Measurements from ENCODE around the gene AUTS2.

AUTS2 gene

GRCh38 chr7:70700055-70700940 is 1102.0 kb downstream of the AUTS2 start:
- ChIA-PET CTCF (interaction anchor here (0.8 kb wide), 1 partner anchor 16 kb away, joined by 4 read pairs; no protein-coding TSS in a partner anchor), POLR2A (interaction anchor here (0.6 kb wide), 1 partner anchor 81 kb away, joined by 3 read pairs; no protein-coding TSS in a partner anchor)
- TF ChIP-seq BHLHE40 (IDR thresholded peaks at IDR 0.05; ENCODE audit: borderline replicate concordance), result no peak
- TF ChIP-seq NFRKB (IDR thresholded peaks at IDR 0.05), result no peak
- no peak for TF ChIP-seq LEF1 (IDR thresholded peaks at IDR 0.05; ENCODE audit: borderline replicate concordance)
- no peak for TF ChIP-seq ZNF384 (IDR thresholded peaks at IDR 0.05)
- no peak for TF ChIP-seq ELF4 (IDR thresholded peaks at IDR 0.05)
- no peak for TF ChIP-seq FOXK2 (IDR thresholded peaks at IDR 0.05)
- TF ChIP-seq HDGF (IDR thresholded peaks at IDR 0.05; ENCODE audit: borderline replicate concordance), result no peak
- TF ChIP-seq ARNT (IDR thresholded peaks at IDR 0.05), result no peak
- no peak for TF ChIP-seq FOXM1 (IDR thresholded peaks at IDR 0.05; ENCODE audit: borderline replicate concordance)
- TF ChIP-seq L3MBTL2 (conservative IDR thresholded peaks at IDR 0.05), result no peak
- no peak for TF ChIP-seq FOXA1 (IDR thresholded peaks at IDR 0.05)
- DNase-seq (ENCODE audit: extremely low spot score), result no peak

- DNase-seq (ENCODE audit: extremely low spot score), result peak; percentile 16
- POLR2A ChIA-PET, result interaction anchor here (0.6 kb wide), 1 partner anchor 80 kb away, joined by 3 read pairs; no protein-coding TSS in a partner anchor
- TF ChIP-seq ZNF384 (IDR thresholded peaks at IDR 0.05) (no peak), ELF4 (IDR thresholded peaks at IDR 0.05) (no peak), FOXM1 (IDR thresholded peaks at IDR 0.05; ENCODE audit: borderline replicate concordance) (no peak), SUZ12 (IDR thresholded peaks at IDR 0.05) (no peak), NFRKB (IDR thresholded peaks at IDR 0.05) (no peak), ARNT (IDR thresholded peaks at IDR 0.05) (no peak), HDGF (IDR thresholded peaks at IDR 0.05; ENCODE audit: borderline replicate concordance) (no peak), FOXK2 (IDR thresholded peaks at IDR 0.05) (no peak), BHLHE40 (IDR thresholded peaks at IDR 0.05; ENCODE audit: borderline replicate concordance) (no peak), TARDBP (IDR thresholded peaks at IDR 0.05) (no peak), SP1 (IDR thresholded peaks at IDR 0.05) (no peak), FOXA1 (IDR thresholded peaks at IDR 0.05) (no peak), PKNOX1 (IDR thresholded peaks at IDR 0.05) (no peak), L3MBTL2 (conservative IDR thresholded peaks at IDR 0.05) (no peak)
- CTCF ChIA-PET, result no interaction called here
Observed at GRCh38 chr7:70700941-70701425, 1102.7 kb downstream of the AUTS2 start.

- CTCF ChIA-PET, result no interaction called here
- TF ChIP-seq SUZ12 (IDR thresholded peaks at IDR 0.05), result no peak
- no peak for TF ChIP-seq TARDBP (IDR thresholded peaks at IDR 0.05)
- TF ChIP-seq ZNF384 (IDR thresholded peaks at IDR 0.05), result no peak
- no peak for TF ChIP-seq BHLHE40 (IDR thresholded peaks at IDR 0.05; ENCODE audit: borderline replicate concordance)
- TF ChIP-seq LEF1 (IDR thresholded peaks at IDR 0.05; ENCODE audit: borderline replicate concordance), result no peak
- TF ChIP-seq CTBP1 (IDR thresholded peaks at IDR 0.05; ENCODE audit: borderline replicate concordance), result no peak
- POLR2A ChIA-PET, result no interaction called here
- DNase-seq (ENCODE audit: extremely low spot score), result no peak
Observed at GRCh38 chr7:70701477-70701876, 1103.2 kb downstream of the AUTS2 start.

GRCh38 chr7:70701991-70702390 is 1103.7 kb downstream of the AUTS2 start:
- CTCF ChIA-PET, result no interaction called here
- no peak for DNase-seq (ENCODE audit: extremely low spot score)
- TF ChIP-seq FOXK2 (IDR thresholded peaks at IDR 0.05) (no peak), HDGF (IDR thresholded peaks at IDR 0.05; ENCODE audit: borderline replicate concordance) (no peak), FOXM1 (IDR thresholded peaks at IDR 0.05; ENCODE audit: borderline replicate concordance) (no peak), ELF4 (IDR thresholded peaks at IDR 0.05) (no peak), TARDBP (IDR thresholded peaks at IDR 0.05) (no peak)
- POLR2A ChIA-PET, result no interaction called here

GRCh38 chr7:70703785-70704184 is 1105.5 kb downstream of the AUTS2 start:
- ChIA-PET POLR2A (no interaction called here), CTCF (interaction anchor here (0.6 kb wide), 1 partner anchor 126 kb away, joined by 3 read pairs; no protein-coding TSS in a partner anchor)
- no peak for DNase-seq (ENCODE audit: extremely low spot score)
- TF ChIP-seq L3MBTL2 (conservative IDR thresholded peaks at IDR 0.05) (no peak), ELF4 (IDR thresholded peaks at IDR 0.05) (no peak), FOXA1 (IDR thresholded peaks at IDR 0.05) (no peak), PKNOX1 (IDR thresholded peaks at IDR 0.05) (no peak), LEF1 (IDR thresholded peaks at IDR 0.05; ENCODE audit: borderline replicate concordance) (no peak), ARNT (IDR thresholded peaks at IDR 0.05) (no peak), SP1 (IDR thresholded peaks at IDR 0.05) (no peak), CTBP1 (IDR thresholded peaks at IDR 0.05; ENCODE audit: borderline replicate concordance) (no peak), ZNF384 (IDR thresholded peaks at IDR 0.05) (no peak), SUZ12 (IDR thresholded peaks at IDR 0.05) (no peak), NFRKB (IDR thresholded peaks at IDR 0.05) (no peak), TARDBP (IDR thresholded peaks at IDR 0.05) (no peak), FOXM1 (IDR thresholded peaks at IDR 0.05; ENCODE audit: borderline replicate concordance) (no peak), BHLHE40 (IDR thresholded peaks at IDR 0.05; ENCODE audit: borderline replicate concordance) (no peak), FOXK2 (IDR thresholded peaks at IDR 0.05) (no peak), HDGF (IDR thresholded peaks at IDR 0.05; ENCODE audit: borderline replicate concordance) (no peak)

- CTCF ChIA-PET, result interaction anchor here (0.5 to 0.8 kb wide), 3 partner anchors 12 to 389 kb away, joined by 3 to 5 read pairs (median 3); no protein-coding TSS in a partner anchor
- POLR2A ChIA-PET, result interaction anchor here (0.6 to 1.8 kb wide), 2 partner anchors 8 to 11 kb away, joined by 3 to 8 read pairs; no protein-coding TSS in a partner anchor
- DNase-seq (ENCODE audit: extremely low spot score), result no peak
- no peak for TF ChIP-seq LEF1 (IDR thresholded peaks at IDR 0.05; ENCODE audit: borderline replicate concordance)
- TF ChIP-seq SUZ12 (IDR thresholded peaks at IDR 0.05), result no peak
- no peak for TF ChIP-seq CTBP1 (IDR thresholded peaks at IDR 0.05; ENCODE audit: borderline replicate concordance)
- TF ChIP-seq TARDBP (IDR thresholded peaks at IDR 0.05), result no peak
- no peak for TF ChIP-seq L3MBTL2 (conservative IDR thresholded peaks at IDR 0.05)
- TF ChIP-seq ELF4 (IDR thresholded peaks at IDR 0.05), result no peak
- TF ChIP-seq SP1 (IDR thresholded peaks at IDR 0.05), result no peak
Observed at GRCh38 chr7:70704831-70705346, 1106.6 kb downstream of the AUTS2 start.
